Measurements from ENCODE around the gene PXK.

DNA sequence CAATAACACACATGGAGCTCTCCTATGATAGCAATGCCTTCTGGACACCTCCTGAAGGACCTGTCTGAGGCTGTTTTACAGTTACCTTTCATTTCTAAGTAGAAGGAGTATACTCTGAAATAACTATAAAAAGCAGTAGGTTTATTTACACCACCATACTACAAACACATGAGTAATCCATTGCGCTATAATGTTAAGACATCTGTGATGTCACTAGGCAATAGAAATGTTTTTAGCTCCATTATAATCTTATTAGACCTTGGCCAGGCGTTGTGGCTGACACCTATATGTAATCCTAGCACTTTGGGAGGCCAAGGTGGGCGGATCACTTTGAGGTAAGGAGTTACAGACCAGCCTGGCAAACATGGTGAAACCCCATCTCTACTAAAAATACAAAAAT, 24.7 kb downstream of the PXK start:
- TF ChIP-seq, protein P1, sequence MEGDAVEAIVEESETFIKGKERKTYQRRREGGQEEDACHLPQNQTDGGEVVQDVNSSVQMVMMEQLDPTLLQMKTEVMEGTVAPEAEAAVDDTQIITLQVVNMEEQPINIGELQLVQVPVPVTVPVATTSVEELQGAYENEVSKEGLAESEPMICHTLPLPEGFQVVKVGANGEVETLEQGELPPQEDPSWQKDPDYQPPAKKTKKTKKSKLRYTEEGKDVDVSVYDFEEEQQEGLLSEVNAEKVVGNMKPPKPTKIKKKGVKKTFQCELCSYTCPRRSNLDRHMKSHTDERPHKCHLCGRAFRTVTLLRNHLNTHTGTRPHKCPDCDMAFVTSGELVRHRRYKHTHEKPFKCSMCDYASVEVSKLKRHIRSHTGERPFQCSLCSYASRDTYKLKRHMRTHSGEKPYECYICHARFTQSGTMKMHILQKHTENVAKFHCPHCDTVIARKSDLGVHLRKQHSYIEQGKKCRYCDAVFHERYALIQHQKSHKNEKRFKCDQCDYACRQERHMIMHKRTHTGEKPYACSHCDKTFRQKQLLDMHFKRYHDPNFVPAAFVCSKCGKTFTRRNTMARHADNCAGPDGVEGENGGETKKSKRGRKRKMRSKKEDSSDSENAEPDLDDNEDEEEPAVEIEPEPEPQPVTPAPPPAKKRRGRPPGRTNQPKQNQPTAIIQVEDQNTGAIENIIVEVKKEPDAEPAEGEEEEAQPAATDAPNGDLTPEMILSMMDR (conservative IDR thresholded peaks at IDR 0.05; ENCODE audit: low read length) = no peak
- no peak for TF ChIP-seq EZH2phosphoT487 (IDR thresholded peaks at IDR 0.05; ENCODE audit: borderline replicate concordance)

Measured in Loucy (cell line).